HG02884 (cell line): ENCODE measurements around the gene PCYT2.

Experiments used
- ATAC-seq: cut with Tn5 transposase; IDR thresholded peaks from one replicate; pipeline ENCODE4 v1.9.1; 2021; ENCODE audit warnings: mild to moderate bottlenecking, moderate library complexity; ENCODE audit not compliant: unreplicated experiment

The PCYT2 gene

DNA sequence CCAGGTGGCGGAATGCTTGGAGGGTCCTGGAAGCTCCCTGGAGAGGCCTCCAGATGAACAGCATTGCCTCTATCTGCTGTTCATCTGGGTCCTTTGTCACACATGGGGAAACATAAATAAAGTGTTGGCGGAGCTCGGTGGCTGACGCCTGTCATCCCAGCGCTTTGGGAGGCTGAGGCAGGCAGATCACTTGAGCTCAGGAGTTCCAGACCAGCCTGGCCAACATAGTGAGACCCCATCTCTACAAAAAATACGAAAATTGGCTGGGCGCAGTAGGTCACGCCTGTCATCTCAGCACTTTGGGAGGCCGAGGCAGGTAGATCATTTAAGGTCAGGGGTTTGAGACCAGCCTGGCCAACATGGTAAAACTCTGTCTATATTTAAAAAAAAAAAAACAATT lies 33.7 kb upstream of the PCYT2 start:
- ATAC-seq = no peak

DNA sequence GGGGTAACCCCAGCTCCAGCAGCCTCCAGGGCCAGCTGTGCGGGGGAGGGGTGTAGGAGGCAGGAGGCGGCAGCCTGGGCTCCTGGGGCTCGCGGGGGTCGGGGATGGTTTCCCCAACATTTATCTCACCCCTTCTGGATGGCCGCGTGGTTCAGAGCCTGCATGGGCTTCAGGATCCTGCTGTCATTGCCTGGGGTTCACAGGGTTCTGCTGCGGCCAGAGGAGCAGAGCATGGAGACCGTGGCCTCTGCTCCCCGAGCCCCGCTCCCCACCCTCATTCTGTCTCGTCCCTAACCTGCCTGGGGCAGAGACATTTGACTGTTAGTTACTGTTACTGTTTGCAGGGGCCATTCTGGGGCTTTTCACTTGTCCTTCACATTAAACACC lies 31.0 kb upstream of the PCYT2 start:
- no peak for ATAC-seq

DNA sequence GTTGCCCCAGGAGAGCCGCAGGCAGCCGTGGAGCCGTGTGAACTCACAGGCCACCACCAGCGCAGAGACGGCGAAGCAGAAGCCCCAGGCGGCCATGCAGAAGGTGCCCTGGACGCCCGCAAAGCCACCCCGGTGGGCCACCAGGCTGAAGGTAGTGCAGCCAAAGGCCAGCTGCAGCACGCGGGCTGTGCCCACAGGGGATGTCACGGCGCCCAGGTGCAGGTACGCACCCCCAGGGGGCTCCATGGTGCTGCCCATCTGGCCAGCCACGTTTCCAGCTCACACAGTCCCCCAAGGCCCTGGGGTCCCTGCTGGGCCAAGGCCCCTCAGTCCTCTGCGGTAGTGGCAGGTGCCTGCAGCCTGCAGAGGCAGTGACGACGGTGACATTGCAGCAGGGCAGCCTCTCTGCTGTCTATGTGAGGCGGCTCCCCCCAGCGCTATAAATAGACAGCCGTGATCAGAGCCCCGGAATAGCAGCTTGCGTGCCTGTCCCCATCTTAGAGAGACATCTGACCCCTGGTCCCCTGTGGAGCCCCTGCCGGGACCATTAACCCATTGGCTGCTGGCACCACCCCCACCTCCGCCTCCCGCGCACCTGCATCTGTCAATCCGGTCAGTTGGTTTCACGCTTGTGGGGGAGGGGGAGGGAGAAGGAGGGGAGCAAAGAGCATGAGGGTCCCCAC lies 30.4 kb upstream of the PCYT2 start:
- ATAC-seq = no peak

DNA sequence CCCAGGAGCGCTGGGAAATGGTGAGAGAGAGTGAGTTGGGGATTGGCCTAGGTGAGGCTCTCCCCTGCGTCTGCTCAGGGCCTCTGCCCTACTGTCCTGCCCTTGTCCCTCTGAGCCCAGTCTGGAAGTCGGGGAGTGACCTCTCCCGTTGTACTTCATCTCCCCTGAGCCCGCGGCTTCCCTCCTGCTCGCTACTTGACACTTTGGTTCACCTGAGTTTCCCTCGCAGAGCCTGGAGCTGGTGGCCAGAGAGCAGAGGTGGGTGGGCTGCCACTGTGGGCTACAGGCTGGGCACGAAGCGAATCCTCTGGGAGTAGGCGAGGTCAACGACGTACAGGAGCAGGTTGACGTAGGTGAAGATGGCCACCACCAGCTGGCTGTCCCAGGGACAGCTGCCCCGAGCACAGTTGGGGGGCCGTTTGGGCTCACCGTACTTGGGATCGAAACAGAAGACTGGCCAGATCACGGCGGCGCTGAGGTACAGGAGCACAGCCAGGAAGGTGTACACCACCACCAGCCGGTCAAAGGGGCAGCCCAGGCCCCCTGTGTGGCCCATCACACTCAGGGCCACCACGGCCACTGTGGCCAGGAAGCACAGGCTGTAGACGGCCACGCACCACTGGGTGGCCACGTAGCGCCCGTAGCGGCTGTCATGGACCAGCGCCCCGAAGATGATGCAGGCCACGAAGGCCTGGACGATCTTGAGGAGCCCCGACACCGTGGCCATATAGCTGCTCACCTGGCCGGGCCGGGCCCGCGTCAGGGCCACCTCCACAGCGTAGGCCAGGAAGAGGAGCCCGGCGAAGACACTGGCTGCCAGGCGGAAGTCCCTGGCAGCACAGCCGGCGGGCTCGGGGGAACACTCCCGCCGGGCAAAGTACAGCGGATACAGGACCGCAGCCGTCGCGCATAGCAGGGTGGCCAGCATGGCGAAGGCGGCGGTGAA lies 29.6 kb upstream of the PCYT2 start:
- ATAC-seq = no peak

DNA sequence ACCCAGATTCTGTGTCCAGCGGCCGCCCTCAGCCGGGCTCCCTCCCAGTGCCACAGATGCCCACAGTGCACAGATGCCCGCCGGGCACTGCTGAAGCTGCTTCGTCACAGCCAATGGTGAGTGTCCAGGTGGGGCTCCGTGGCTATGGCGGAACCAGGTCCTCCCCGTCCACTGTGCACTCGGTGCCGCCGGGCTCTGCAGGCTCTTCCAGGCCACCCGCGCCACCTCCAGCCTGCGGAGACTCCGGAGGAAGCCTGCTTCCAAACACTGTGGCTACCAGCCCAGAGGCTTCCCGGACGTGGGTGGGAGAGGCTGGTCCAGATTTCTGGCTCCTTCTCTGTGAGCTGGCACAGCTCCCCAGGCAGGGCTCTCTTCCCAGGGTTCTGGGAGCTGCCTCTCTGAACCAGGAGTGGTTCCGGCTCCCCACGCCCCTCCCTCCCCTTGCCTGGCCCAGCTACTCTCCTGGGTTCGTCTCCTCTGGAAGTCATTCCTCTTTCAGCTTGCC lies 28.7 kb upstream of the PCYT2 start:
- no peak for ATAC-seq

DNA sequence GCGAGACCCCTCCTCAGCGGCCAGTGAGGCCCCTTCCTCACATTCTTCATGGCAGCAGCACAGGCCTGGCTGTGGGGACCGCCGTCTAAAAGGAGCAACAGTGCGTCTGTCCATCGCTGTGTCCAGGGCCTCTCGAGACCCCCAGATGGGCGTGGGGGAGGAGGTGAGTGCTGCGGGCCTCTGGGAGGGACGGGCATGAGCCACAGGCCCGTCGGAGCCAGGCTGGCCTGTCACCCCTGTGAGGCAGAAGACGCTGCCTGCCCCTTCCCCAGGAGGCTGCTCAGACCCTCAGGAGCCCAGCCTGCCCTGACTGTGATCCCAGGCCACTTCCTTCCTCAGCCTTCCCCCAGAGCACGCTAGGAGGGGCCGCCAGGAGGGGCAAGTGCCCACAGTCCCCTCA lies 28.0 kb upstream of the PCYT2 start:
- no peak for ATAC-seq

DNA sequence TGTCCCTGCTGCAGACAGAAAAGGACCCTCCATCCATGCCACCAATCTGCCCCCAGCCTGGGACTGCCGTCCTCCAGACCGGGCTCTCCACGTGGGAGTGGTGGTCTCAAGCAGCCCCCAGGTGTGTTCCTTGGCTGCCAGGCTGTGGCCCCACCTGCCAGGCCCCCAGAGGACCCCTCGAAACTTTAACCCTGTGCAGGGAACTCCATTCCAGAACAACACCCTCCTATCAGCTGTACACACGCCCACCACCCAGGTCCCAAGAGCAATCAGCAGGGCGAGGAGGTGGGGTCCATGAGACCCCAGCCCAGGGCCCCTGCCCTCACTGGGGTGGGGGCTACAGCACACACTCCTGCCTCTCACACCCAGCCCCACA lies 24.5 kb upstream of the PCYT2 start:
- ATAC-seq = no peak

DNA sequence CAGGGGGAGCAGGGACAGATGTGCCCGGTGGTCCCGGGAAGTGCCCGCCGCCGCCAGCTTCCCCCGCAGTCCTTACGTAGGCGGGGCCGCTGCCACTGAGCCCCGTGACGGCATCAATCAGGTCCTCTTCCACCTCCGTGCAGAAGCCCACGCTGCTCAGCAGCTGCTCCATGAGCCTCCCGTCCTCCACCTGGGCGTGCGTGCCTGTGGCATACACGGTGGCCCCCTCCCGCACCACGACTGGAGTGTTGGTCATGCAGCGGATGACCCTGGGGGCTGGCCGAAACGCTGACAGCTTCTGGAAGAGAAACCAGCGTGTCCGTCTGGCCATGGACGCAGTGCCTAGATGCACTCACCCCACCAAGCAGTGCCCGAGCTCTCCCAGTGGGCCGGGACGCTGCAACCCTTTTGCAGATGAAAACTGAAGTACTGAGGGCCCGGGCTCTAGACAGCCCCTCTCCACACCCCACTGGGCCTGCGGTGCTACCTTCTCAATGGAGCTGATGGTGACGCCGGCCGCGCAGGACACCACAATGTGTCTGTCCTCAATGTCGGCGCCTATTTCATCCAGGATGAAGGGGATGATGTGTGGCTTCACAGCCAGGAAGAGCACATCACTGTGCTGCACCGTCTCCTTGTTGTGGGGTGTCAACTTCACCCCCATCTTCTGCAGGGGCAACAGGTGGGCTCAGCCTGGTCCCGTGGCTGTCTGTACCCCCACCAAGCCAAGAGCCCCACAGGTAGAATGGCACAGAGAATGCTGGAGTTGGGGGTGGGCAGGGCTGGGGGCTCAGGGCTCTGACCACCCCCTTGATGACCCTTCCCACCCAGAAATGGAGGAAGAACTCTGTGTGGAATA lies 23.9 kb upstream of the PCYT2 start:
- ATAC-seq = no peak

DNA sequence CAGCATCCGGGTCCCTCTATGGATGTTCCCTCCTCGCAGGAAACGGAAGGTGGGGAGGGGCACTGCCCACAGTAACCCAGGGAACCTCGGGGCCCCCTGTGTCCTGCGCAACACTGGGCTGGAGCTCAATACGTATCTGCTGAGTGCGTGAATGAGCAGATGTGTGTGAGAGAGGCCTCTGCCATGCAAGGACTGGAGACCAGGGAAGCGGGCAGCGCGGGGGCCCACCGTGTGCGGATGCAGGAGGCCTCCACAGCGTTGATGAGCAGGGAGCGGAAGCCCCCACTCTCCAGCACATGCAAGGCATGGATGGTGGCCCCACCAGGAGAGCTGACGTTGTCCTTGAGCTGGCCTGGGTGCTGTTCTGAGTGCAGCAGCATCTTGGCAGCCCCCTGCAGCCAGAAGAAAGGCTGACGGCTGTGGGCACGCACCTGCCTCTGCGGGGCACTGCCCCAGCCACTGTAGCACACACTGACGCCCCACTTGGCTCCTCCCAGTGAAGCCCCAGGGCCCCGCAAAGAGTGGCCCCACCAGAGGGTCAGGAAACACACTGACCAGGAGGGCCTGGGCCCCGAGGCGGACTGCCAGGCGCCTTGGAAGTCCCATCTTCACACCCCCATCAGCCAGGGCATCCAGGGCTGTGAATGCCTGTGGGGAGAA lies 23.0 kb upstream of the PCYT2 start:
- no peak for ATAC-seq

DNA sequence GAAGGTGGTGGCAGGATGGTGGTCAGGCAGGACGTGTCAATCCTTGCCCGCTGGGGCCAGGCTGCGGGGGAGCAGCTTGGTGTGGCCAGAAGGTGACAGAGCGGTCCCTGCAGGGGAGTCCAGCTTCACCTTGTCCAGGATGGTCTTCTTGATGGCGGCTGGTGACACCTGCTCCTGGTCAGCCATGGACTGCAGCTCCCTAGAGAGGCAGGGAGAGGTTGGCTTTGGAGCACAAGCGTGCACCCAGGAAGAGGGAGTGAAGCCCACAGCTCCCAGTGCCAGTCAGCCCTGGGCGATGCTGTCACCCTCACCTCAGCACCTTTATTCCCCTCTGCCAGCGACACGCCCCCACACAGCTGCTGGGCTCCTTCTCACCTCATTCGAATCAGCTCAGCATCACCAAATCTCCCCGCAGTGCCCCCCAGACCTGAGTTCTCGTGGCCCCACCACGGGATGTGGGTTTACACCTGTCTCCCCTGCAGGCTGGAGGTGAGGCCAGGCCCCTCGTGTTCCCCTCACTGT lies 22.0 kb upstream of the PCYT2 start:
- no peak for ATAC-seq

DNA sequence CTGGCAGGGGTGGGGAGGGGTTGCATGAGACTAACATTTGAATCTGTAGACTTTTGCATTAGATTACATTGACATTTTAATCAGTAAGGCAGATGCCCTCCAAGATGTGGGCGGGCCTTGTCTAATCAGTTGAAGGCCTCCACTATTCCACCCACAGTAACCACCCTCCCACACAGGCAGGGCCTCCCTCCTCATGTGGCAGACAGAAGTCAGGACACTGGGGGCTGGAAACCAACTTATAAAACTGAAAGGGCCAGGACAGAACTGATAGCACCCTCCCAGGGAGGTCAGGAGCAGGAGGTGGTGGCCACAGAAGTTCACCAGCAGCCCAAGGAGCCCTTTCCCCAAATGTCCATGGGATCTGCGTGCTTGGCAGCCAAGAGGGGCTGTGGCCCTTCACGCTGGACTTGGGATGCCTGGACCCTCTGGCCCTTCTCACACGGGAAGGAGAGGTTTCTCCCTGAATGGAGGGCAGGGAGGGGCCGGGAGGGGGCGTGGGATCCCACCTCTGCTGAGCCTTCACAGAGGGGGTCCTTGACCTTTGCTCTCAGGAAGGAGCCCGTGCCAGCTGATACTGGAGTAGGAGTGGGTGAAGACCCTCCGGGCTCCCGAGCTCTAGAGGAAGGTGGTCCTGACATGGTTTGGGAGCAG lies 21.3 kb upstream of the PCYT2 start:
- ATAC-seq = no peak

DNA sequence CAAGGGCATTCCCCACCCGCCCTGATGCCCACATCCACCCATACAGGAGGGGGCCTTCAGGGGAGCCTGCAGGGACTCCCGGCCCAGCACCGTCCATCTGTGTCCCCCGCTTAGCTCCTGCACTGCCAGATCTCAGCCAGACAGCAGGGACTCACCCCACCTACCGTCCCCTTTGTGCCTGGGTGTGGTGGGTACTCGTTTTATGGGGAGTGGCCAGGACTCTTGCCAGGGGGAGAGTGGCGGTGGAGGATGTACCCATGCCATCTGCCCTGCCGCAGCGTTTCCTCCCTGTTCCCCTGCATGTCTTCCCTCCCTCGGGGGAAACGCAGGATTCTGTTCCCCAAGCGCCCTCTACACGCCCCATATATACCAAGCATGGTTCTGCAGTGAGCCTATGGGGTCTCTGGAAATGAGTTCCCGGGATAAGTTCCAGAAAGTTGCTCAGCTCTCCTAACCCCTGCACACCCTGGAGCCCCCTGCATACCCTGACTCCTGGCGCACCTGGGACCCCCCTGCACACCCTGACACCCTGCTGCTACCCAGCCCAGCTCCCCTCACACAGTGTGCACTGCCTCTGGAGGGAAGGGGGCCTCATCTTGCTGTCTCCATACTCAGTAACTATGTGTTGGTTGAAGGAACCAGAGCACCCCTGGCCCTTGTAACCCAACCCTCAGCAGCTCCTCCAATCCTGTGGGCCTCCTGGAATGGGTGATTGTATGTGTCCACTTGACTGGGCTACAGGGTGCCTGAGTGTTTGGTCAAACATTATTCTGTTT lies 20.5 kb upstream of the PCYT2 start:
- no peak for ATAC-seq

DNA sequence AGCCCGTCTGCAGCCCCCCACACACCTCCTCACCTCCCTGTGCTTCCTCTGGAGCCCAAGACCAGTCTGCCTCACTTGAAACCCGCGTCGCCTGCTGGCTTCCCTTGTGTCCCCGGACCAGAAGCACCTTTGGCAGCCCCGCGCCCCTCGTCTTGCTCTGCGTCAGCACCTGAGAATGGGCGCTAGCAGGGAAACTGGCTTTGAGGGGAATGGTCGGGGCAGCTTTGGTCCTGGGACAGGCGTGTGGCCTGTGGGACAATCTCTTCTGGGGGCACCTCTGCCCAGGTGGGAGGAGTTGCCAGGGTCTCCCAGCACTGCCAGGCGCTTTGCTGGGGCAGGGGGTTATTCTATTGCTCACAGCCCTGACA lies 20.0 kb upstream of the PCYT2 start:
- no peak for ATAC-seq

DNA sequence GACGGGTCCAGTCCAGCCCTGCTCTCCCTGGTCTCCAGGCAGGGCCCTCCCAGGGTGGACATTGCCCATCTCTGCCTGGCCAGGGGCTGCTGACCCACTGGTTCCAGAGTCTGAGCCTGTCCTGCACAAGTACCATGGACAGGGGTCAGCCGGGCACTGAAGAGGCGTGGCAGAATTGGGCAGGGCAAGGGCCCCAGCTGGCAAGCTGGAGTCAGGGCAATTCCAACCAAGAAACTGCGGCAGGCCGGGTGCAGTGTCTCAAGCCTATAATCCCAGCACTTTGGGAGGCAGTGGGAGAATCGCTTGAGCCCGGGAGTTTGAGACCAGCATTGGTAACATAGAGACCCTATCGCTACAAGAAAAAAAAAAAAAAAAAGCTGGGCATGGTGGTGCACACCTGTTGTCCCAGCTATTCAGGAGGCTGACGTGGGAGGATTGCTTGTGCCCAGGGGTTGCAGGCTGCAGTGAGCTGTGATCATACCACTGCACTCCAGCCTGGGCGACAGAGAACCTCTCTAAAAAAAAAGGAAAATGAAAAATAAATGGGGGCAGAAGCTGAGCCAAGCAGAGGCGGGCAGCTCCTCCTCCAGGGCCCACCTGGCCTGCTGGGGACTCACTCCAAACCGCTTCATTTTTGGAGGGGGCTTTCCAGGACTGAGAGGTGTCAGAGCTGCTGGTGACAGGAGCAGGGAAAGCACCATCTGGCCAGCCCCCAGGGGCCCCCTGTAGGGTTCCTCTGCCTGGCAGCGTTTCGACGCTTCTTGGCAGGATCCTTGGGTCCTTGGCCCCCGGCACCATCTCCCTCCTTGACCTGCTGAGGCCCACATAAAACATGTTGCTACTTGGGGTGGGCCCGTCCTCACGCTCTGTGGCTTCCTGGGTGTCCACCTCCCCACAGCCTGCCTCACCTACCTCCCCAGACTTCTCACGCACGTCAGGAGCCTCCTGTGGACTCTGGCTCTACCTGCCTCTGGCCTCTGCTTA lies 19.2 kb upstream of the PCYT2 start:
- ATAC-seq = no peak

DNA sequence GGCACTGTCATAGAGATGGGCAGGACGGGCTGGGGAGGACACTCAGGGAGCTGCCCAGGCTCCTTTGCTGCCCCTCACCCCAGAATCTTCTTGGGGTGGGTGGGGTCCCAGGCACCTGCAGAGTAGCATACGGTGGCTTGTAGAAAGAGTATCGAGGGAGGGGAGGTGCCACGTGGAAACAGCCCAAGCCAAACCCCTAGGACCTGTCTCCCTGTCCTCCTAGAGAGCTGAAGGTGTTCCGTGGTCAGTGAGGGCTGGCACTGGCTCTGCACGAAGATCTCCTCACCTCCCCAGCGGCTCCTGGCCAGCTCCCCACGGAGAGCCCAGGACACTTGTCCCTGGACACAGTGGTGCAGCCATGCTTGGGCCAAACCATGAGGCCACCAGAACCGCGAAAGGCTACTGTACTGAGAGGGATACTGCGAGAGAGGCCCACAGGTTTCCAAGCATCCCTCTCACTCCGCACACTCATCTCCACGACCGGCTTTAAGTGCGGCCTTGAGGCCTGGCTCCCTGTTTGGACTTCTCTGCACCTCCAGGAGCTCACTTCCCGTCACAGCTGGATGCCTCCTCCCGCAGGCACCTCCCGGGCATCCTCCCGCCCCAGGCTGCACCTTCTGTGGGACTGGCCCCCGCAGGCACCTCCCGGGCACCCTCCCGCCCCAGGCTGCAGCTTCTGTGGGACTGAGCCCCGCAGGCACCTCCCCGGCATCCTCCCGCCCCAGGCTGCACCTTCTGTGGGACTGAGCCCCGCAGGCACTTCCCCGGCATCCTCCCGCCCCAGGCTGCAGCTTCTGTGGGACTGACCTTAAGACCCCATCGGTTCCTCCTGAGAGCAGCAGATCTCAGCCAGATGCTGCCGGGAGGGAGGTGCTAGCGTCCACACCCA lies 18.3 kb upstream of the PCYT2 start:
- ATAC-seq = no peak

DNA sequence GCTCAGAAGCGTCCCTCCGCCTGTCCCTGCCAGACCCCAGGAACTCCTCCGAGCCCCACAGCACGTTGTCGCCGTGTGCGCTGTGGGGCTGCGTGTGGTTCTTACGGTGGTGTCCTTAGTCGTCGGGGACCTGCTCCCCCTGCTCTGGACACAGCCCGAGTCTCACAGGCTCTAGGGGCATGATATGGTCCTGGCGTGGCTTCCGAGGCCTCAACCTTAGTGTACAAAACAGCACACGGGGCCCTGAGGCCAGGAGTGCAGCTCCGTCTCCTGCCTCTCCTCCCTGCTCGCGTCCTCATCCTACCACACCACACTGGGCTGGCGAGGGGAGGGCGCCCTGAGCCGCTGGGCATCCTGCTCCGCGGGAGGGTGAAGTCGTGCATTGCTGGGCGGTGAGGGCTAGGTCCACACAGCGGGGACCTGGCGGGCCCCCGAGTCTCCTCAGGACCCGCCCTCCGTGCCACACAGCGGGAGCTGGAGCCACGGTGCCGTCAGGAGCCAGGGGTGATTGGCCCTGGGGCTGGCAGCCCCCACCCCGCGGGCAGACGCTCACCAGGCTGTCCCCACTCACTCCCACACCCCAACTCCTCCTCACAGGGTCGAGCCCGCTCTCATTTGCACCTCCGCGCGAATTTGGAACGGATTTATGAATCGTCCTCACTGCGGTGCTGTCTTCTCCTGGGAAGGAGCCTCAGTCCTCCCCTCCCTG lies 17.5 kb upstream of the PCYT2 start:
- ATAC-seq = no peak
